HFFc6 (cell line): ENCODE measurements around the gene MYADML2. TPM values are rescaled to one million over a fixed set of nuclear protein-coding genes. Genes with fewer than 3 reads are reported as not detected.

Experiments
- DNase-seq: peaks from one replicate; pipeline ENCODE4 v3.0.0-alpha.2; 2018
- H3K27ac Mint-ChIP-seq: 2 replicates; pipeline ENCODE4 v1.8.0; 2020; ENCODE audit warnings: mild to moderate bottlenecking, mixed read lengths
- H3K27me3 Mint-ChIP-seq: 2 replicates; pipeline ENCODE4 v1.8.0; 2021; ENCODE audit warnings: mild to moderate bottlenecking, moderate library complexity, mixed read lengths; ENCODE audit not compliant: insufficient read depth
- H3K36me3 Mint-ChIP-seq: 2 replicates; pipeline ENCODE4 v1.8.0; 2021; ENCODE audit warnings: low read depth, mixed read lengths
- H3K4me1 Mint-ChIP-seq: 2 replicates; pipeline ENCODE4 v1.8.0; 2020; ENCODE audit warnings: low read depth, mixed read lengths
- H3K4me3 Mint-ChIP-seq: 2 replicates; pipeline ENCODE4 v1.8.0; 2020; ENCODE audit warnings: mild to moderate bottlenecking, moderate library complexity, mixed read lengths
- H3K9me3 Mint-ChIP-seq: 2 replicates; pipeline ENCODE4 v1.8.0; 2020; ENCODE audit warnings: mild to moderate bottlenecking, mixed read lengths
- total RNA-seq, 6 experiments: library from RNA; stranded (reverse); fragmentation: NEBNext Ultra II Directional; extraction: Animal tissue kit (Norgen Biotek cat#: 25700); gene quantifications; 2 replicates in 1 of 6; 3 replicates in 5 of 6; pipeline ENCODE4 v1.2.3, GENCODE V29; 2021
- TF ChIP-seq, protein P1 (sequence below): fragments of 200-600 bp; sonication (generic); IDR thresholded peaks from 2 replicates; pipeline ENCODE4 v1.5.0; 2021; ENCODE audit warnings: antibody characterized with exemption, mild to moderate bottlenecking

MYADML2 gene
- total RNA-seq, 6 experiments from 2014 or later: not detected

DNA sequence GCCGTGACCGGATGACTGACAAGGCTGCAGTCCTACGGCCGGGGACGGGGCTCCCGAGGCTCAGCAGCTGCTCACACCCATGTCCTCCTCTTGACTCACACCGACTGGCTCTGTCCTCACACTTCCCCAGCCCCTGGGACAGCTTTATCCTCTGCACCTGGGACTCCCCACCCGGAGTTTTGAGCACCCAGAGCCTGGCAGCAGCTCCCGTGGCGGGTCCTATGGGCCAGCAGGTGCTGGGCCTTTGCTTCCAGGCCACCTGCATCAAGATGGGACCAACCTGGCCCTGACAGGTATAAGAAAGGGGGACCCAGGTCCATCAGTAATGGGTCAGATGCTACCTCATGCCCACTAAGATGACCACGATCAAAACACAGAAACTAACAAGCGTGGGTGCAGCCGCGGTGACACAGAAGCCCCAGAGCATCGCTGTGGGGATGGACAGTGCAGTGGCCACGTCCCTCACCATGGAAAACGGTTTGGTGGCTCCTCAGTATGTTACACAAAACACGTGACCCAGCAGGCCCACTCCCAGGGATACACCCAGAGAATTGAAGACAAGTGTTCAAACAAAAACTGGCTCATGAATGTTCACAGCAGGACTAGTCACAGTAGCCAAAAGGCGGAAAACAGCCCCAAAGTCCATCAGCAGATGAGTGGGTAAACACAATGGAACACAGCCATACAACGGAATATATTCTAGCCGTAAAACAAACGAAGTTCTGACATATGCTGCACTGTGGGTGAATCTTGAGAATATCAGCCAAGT lies 17.2 kb upstream of the MYADML2 start:
- Mint-ChIP-seq H3K36me3 (no peaks in the 10 kb centered on the region), H3K27me3 (peaks cover 4% of the 10 kb centered on the region), H3K27ac (no peak overlapping the region), H3K9me3 (no peaks in the 10 kb centered on the region), H3K4me3 (no peak overlapping the region), H3K4me1 (peaks cover 6% of the 10 kb centered on the region; the same call in 1 of the 2 replicates)
- DNase-seq: no peak
- TF ChIP-seq, protein P1, sequence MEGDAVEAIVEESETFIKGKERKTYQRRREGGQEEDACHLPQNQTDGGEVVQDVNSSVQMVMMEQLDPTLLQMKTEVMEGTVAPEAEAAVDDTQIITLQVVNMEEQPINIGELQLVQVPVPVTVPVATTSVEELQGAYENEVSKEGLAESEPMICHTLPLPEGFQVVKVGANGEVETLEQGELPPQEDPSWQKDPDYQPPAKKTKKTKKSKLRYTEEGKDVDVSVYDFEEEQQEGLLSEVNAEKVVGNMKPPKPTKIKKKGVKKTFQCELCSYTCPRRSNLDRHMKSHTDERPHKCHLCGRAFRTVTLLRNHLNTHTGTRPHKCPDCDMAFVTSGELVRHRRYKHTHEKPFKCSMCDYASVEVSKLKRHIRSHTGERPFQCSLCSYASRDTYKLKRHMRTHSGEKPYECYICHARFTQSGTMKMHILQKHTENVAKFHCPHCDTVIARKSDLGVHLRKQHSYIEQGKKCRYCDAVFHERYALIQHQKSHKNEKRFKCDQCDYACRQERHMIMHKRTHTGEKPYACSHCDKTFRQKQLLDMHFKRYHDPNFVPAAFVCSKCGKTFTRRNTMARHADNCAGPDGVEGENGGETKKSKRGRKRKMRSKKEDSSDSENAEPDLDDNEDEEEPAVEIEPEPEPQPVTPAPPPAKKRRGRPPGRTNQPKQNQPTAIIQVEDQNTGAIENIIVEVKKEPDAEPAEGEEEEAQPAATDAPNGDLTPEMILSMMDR: no peak

DNA sequence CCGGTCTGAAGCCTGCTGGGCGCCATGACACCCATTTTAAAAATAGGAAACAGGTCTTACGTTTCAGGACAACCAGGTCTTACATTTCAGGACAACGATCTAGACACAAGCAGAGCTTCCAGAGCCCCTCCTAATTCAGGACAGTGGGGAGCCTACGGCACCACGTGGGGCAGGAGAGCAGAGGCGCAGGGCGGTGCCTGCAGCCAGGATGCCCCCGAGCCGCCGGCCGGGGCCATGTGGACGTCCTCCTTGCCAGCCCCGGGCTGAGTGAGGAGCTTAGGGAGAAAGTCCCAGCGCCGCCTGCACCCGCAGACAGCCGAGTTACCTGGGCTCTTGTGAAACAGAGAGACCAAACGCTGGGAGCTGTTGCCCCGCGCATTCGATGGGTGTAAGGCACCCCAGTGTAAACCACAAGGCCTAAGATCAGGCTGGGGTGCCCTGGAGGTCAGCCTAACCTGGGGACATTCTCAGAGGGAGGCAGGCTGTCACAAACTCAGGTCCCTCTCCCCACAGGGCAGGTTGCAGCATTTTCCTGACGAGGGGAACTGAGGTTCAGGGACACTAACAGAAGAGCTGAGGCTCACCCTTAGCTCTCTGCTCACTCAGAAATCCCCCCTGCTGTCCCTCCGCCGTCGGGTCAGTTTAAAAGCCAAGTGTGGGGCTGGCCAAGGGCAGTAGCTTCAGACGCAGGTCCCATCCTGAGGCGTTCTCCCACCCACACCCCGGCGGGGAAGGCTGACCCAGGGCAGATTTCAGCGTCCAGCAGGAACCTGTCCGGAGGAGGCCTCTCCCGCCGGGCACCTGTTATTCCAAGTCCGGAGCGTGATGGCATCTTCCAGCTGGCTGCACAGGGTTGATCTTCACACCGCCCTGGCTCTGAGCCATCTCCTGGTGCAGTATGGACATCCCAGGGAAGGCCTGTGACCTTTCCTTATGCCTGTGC lies 15.7 kb upstream of the MYADML2 start:
- Mint-ChIP-seq H3K4me1 (peaks cover 6% of the 10 kb centered on the region; the same call in 1 of the 2 replicates), H3K4me3 (no peak overlapping the region), H3K36me3 (no peaks in the 10 kb centered on the region), H3K27me3 (peaks cover 4% of the 10 kb centered on the region), H3K27ac (no peak overlapping the region), H3K9me3 (no peaks in the 10 kb centered on the region)
- TF ChIP-seq, protein P1: no peak
- no peak for DNase-seq

DNA sequence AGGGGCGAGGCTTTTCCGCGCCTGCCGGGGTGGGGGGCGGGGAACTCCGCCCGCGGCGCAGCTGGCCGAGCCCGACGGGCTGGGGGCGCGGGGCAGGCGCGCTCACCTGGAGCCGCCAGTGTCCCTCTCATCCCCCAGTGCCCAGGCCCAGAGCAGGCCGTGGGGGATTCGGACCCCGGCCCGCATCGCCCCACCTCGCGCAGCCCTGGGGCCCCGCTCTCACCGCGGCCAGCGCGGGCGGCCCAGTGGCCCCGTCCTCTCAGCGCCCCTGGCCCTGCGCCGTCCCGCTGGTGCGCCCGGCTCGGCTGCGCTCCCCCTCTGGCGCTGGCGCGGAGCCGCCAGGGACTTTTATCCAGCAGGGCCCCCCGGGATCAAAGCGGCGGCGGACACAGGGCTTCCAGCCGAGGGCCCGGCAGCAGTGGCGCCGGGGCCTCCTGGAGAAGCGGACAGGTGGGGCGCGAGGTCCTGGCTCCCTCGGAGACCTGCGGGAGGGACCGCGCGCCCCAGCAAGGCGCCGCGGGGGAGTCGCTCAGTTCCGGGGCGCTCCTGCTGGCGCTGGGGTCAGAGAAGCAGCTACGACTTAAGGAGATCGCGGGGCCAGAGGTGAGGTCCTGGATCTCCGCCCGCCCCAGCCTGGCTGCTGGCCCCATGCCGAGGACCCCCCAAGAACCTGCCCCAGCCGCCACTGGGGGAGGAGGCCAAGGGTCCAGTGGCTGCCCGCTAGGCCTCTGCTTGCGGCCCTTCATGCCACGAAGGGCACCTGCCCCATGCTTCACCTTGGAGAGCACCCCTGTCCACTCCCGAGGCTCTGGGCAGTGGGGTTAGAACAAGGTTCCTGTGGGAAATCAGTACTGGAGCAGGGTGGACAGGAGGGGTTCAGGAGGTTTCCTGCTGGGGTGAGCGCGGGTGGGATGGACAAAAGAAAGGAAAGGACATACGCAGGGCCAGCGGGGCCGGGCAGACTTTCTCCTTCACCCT lies 14.8 kb upstream of the MYADML2 start:
- H3K4me1 Mint-ChIP-seq: peaks cover 6% of the 10 kb centered on the region; the same call in 1 of the 2 replicates
- H3K27ac Mint-ChIP-seq: no peak overlapping the region
- H3K36me3 Mint-ChIP-seq: no peaks in the 10 kb centered on the region
- no peak for DNase-seq
- TF ChIP-seq, protein P1: no peak
- no peak overlapping the region for H3K4me3 Mint-ChIP-seq
- H3K27me3 Mint-ChIP-seq: peaks cover 7% of the 10 kb centered on the region
- H3K9me3 Mint-ChIP-seq: no peaks in the 10 kb centered on the region

DNA sequence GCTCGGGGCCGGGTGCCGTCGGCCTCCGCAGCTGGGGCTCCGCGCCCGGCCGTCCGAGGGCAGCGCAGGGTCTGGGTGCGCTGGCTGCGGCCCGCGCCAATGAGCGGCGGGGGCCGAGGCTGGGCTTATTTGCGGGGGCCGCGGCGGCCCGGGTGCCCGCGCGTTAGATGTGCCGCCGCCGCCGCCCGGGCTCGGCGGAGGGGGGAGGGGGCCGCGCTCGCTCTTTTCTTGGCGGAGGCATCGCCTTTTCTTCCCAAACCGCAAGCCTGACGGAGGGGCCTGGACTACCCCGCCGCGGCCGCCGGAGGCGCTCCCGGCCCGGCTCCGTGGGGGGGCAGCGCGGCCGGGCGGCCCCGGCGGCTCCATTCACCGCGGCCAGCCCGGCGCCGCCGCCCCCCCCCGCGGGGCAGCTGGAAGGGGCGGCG lies 14.1 kb upstream of the MYADML2 start, which contains the start of gene NOTUM:
Gene NOTUM, minus strand, starts transcription at position 101 of the 425 bp plus-strand sequence. CDS start 278 bp downstream, outside the sequence.
- DNase-seq: no peak
- Mint-ChIP-seq H3K4me3 (no peak within 1 kb of the TSS), H3K36me3 (no peaks in the 10 kb centered on the region), H3K27me3 (peaks cover 7% of the 10 kb centered on the region), H3K27ac (no peak within 1 kb of the TSS), H3K9me3 (no peaks in the 10 kb centered on the region), H3K4me1 (peaks cover 6% of the 10 kb centered on the region; the same call in 1 of the 2 replicates)
- TF ChIP-seq, protein P1: 0 out of 2 replicates have a peak, but pooled peaks have one; percentile 18
